Measurements from ENCODE around the gene HGF. TPM values are rescaled to one million over a fixed set of nuclear protein-coding genes. Genes with fewer than 3 reads are reported as not detected.

The HGF gene
- total RNA-seq, 2 donors from 2014 or later = 0.20 to 0.29 TPM

GRCh38 chr7:81684514-81685269 lies 85.2 kb downstream of the HGF start:
- Mint-ChIP-seq H3K27ac (no peak overlapping the region), H3K36me3 (ENCODE audit: low read depth) (no peaks in the 10 kb centered on the region), H3K4me3 (no peak overlapping the region), H3K27me3 (ENCODE audit: insufficient read depth) (no peaks in the 10 kb centered on the region), H3K4me1 (no peaks in the 10 kb centered on the region), H3K9me3 (no peaks in the 10 kb centered on the region)
- no peak for TF ChIP-seq CTCF (conservative IDR thresholded peaks at IDR 0.05)
- H3K9ac ChIP-seq (ENCODE audit: extremely low read depth, low read length, poor library complexity, severe bottlenecking) = no peak overlapping the region
- DNase-seq = no peak
- no peaks in the 10 kb centered on the region for H3K27me3 ChIP-seq (ENCODE audit: control insufficient read depth, insufficient read depth, low read length, poor library complexity, severe bottlenecking)
- no peaks in the 10 kb centered on the region for H3K9me3 ChIP-seq (ENCODE audit: control insufficient read depth, low read length)
- H3K27ac ChIP-seq (ENCODE audit: low read depth, low read length) = peak overlapping the region; percentile 21
- no peak overlapping the region for H3K4me3 ChIP-seq (ENCODE audit: low read length)
- no peaks in the 10 kb centered on the region for H3K36me3 ChIP-seq (ENCODE audit: control insufficient read depth, insufficient read depth, low read length)
- H3K4me1 ChIP-seq (ENCODE audit: control insufficient read depth, insufficient read depth, low read length) = no peaks in the 10 kb centered on the region
- 87 to 88% methylated on average over 2 of the region's 2 CpGs for WGBS, 2 experiments (ENCODE audit: insufficient coverage in 1 of 2, insufficient read length in 1 of 2)

- no peaks in the 10 kb centered on the region for H3K4me1 ChIP-seq (ENCODE audit: control insufficient read depth, insufficient read depth, low read length)
- no peak overlapping the region for H3K27ac ChIP-seq (ENCODE audit: low read depth, low read length)
- H3K36me3 ChIP-seq (ENCODE audit: control insufficient read depth, insufficient read depth, low read length) = no peaks in the 10 kb centered on the region
- no peak for DNase-seq
- Mint-ChIP-seq H3K9me3 (no peaks in the 10 kb centered on the region), H3K27me3 (ENCODE audit: insufficient read depth) (no peaks in the 10 kb centered on the region), H3K36me3 (ENCODE audit: low read depth) (no peaks in the 10 kb centered on the region), H3K4me3 (no peak overlapping the region), H3K27ac (no peak overlapping the region), H3K4me1 (no peaks in the 10 kb centered on the region)
- no peaks in the 10 kb centered on the region for H3K9me3 ChIP-seq (ENCODE audit: control insufficient read depth, low read length)
- no peak for TF ChIP-seq CTCF (conservative IDR thresholded peaks at IDR 0.05)
- no peak overlapping the region for H3K4me3 ChIP-seq (ENCODE audit: low read length)
- no peak overlapping the region for H3K9ac ChIP-seq (ENCODE audit: extremely low read depth, low read length, poor library complexity, severe bottlenecking)
- WGBS, 2 experiments (ENCODE audit: insufficient coverage in 1 of 2, insufficient read length in 1 of 2) = 94 to 95% methylated on average over 4 to 5 of the region's 5 CpGs
- H3K27me3 ChIP-seq (ENCODE audit: control insufficient read depth, insufficient read depth, low read length, poor library complexity, severe bottlenecking) = no peaks in the 10 kb centered on the region
Observed at GRCh38 chr7:81684033-81684432, 85.8 kb downstream of the HGF start.

- H3K4me3 Mint-ChIP-seq = no peak overlapping the region
- H3K4me3 ChIP-seq (ENCODE audit: low read length) = no peak overlapping the region
- no peak overlapping the region for H3K9ac ChIP-seq (ENCODE audit: extremely low read depth, low read length, poor library complexity, severe bottlenecking)
- H3K4me1 Mint-ChIP-seq = no peaks in the 10 kb centered on the region
- no peaks in the 10 kb centered on the region for H3K27me3 ChIP-seq (ENCODE audit: control insufficient read depth, insufficient read depth, low read length, poor library complexity, severe bottlenecking)
- DNase-seq = no peak
- no peaks in the 10 kb centered on the region for H3K4me1 ChIP-seq (ENCODE audit: control insufficient read depth, insufficient read depth, low read length)
- no peak overlapping the region for H3K27ac ChIP-seq (ENCODE audit: low read depth, low read length)
- no peaks in the 10 kb centered on the region for H3K27me3 Mint-ChIP-seq (ENCODE audit: insufficient read depth)
- no peaks in the 10 kb centered on the region for H3K9me3 Mint-ChIP-seq
- no peak overlapping the region for H3K27ac Mint-ChIP-seq
- TF ChIP-seq CTCF (conservative IDR thresholded peaks at IDR 0.05) = no peak
- WGBS, 2 experiments (ENCODE audit: insufficient coverage in 1 of 2, insufficient read length in 1 of 2) = 90% methylated on average over 2 of the region's 2 CpGs; no CpG with 5 or more reads in 1 of the 2 experiments
- H3K36me3 ChIP-seq (ENCODE audit: control insufficient read depth, insufficient read depth, low read length) = no peaks in the 10 kb centered on the region
- H3K36me3 Mint-ChIP-seq (ENCODE audit: low read depth) = no peaks in the 10 kb centered on the region
- H3K9me3 ChIP-seq (ENCODE audit: control insufficient read depth, low read length) = no peaks in the 10 kb centered on the region
Observed at GRCh38 chr7:81682873-81683272, 87.0 kb downstream of the HGF start.

Data from endodermal cell (in vitro differentiated cells).